Common myeloid progenitor, CD34-positive (primary cell): ENCODE results near the gene ABCB8. TPM values are rescaled to one million over a fixed set of nuclear protein-coding genes. Genes with fewer than 3 reads are reported as not detected.
A peak's percentile ranks its signal among the peaks of the same experiment; 100 is the strongest.

ENCODE experiments used
- CTCF ChIA-PET: fragments of 350-600 bp; sonication (Branson Sonifier 250); formaldehyde crosslinking; loops from one replicate; lab custom pipeline; 2021; ENCODE audit warnings: antibody characterized with exemption; lab: Charles Lee
- POLR2A ChIA-PET: fragments of 350-600 bp; sonication (Branson Sonifier 250); formaldehyde crosslinking; loops from one replicate; lab custom pipeline; 2021; ENCODE audit warnings: antibody characterized with exemption; lab: Charles Lee
- DNase-seq, 3 donors: peaks; one replicate each; pipeline versions ENCODE4 v3.0.0 to v3.0.0-alpha.2; 2013
- H3K27ac ChIP-seq, 2 experiments: 1 replicate in 1 of 2; 2 replicates in 1 of 2; pipeline ENCODE4 v1.7.0; 2013; ENCODE audit warnings: inconsistent platforms in 2 of 2, low read length in 2 of 2, mild to moderate bottlenecking in 2 of 2, low read depth in 1 of 2, moderate library complexity in 1 of 2; ENCODE audit not compliant: severe bottlenecking in 2 of 2, insufficient read depth in 1 of 2, poor library complexity in 1 of 2
- H3K27me3 ChIP-seq, 5 experiments: replicated peaks in 2 of 5; 1 replicate in 3 of 5; 2 replicates in 2 of 5; pipeline versions ENCODE4 v1.6.1 to v1.7.0; 2013; ENCODE audit warnings: low read length in 4 of 5, mild to moderate bottlenecking in 2 of 5, moderate library complexity in 2 of 5, inconsistent platforms in 1 of 5; ENCODE audit not compliant: insufficient read depth in 5 of 5, control insufficient read depth in 4 of 5
- H3K36me3 ChIP-seq, 4 experiments: 1 replicate in 2 of 4; 2 replicates in 2 of 4; pipeline versions ENCODE4 v1.6.1 to v1.7.0; 2013; ENCODE audit warnings: low read length in 3 of 4, control low read depth in 1 of 4, mild to moderate bottlenecking in 1 of 4; ENCODE audit not compliant: control insufficient read depth in 4 of 4, insufficient read depth in 4 of 4
- H3K4me1 ChIP-seq, 4 experiments: 1 replicate in 3 of 4; 2 replicates in 1 of 4; pipeline versions ENCODE4 v1.6.1 to v1.7.1; 2013; ENCODE audit warnings: low read length in 3 of 4, mild to moderate bottlenecking in 3 of 4, control low read depth in 1 of 4, inconsistent platforms in 1 of 4, moderate library complexity in 1 of 4; ENCODE audit not compliant: control insufficient read depth in 4 of 4, insufficient read depth in 4 of 4; ENCODE audit errors: control extremely low read depth in 1 of 4
- H3K4me3 ChIP-seq, 7 experiments: 1 replicate in 4 of 7; 2 replicates in 3 of 7; pipeline versions ENCODE4 v1.5.1 to v1.7.0; 2013; ENCODE audit warnings: mild to moderate bottlenecking in 7 of 7, low read length in 6 of 7, moderate library complexity in 6 of 7, inconsistent platforms in 2 of 7, low read depth in 2 of 7, control low read depth in 1 of 7; ENCODE audit not compliant: insufficient read depth in 4 of 7, control insufficient read depth in 1 of 7; ENCODE audit errors: extremely low read depth in 1 of 7
- H3K9me3 ChIP-seq, 5 experiments: 1 replicate in 4 of 5; 2 replicates in 1 of 5; pipeline versions ENCODE4 v1.6.1 to v1.7.1; 2013; ENCODE audit warnings: low read length in 4 of 5, mild to moderate bottlenecking in 2 of 5, inconsistent platforms in 1 of 5, low read depth in 1 of 5, moderate library complexity in 1 of 5; ENCODE audit not compliant: control insufficient read depth in 4 of 5, insufficient read depth in 2 of 5; ENCODE audit errors: control extremely low read depth in 1 of 5
- WGBS: methylation state at CpG from one replicate; pipeline ENCODE4 v1.1.5; 2013; ENCODE audit not compliant: insufficient coverage; 5-methylcytosine and 5-hydroxymethylcytosine counted together
- polyA plus RNA-seq: library from polyadenylated mRNA; unstranded; fragments of 120-200 nt; gene quantifications from one replicate; pipeline ENCODE4 v1.2.1, GENCODE V29; 2013

ABCB8 gene
- 12.8 TPM for polyA plus RNA-seq

DNA sequence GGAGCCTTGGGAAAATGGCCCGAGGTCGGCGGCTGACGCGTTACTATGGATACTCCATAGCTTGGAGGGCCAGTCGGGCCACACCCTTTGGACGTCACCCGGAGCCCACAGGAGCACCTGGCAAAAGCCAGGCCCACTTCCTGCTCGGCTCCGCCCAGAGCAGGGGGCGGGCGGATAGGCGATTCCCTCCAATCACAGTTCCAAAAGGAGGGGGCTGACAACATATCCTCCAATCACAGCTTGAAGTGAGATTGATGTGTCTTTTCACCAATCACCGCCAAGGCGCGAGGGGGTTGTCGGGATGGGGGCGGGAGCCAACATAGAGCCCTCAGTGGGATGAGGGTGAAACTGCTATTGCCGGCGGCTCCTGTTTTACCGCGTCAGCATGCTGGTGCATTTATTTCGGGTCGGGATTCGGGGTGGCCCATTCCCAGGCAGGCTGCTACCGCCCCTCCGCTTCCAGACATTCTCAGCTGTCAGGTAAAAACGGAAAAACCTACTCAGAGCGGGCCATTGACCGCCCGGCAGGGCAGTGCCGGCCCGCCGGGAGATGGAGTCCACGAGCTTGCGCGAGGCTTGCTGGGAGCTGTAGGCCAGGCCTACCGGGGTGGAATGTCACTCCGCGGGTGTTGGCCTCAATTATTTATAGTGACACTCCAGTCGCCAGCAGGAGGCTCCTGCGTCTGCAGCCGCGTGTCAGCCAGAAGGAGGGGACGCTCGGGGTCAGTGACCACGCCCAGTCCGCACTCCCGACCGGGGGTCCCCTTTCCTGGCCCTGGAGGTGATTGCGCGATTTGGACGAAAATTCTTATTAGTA is at the start of gene ABCB8:
Gene ABCB8 (plus strand): TSS at position 320 of the 817 bp plus-strand sequence. CDS start 66 bp downstream, at position 386.
- peak within 1 kb of the TSS; percentile 72 to 90 (median 84) for H3K4me3 ChIP-seq
- ChIA-PET POLR2A (interaction anchor here (0.6 to 1.5 kb wide), 7 partner anchors 11 to 118 kb away, joined by 3 to 7 read pairs (median 3); partner anchors contain the start of genes FASTK and TMUB1), CTCF (interaction anchor here (0.7 to 5.9 kb wide), 11 partner anchors 9 to 82 kb away, joined by 3 to 39 read pairs (median 6); partner anchors contain the start of gene SLC4A2)
- H3K27ac ChIP-seq = peak within 1 kb of the TSS; percentile 75 to 89
- peaks cover 7 to 18% (median 14%) of the 10 kb centered on the region in 4 experiments for H3K4me1 ChIP-seq
- peaks cover 0 to 7% (median under 1%) of the 10 kb centered on the region in 4 experiments for H3K36me3 ChIP-seq
- H3K27me3 ChIP-seq = peaks cover 0 to 3% (median 0%) of the 10 kb centered on the region in 5 experiments
- H3K9me3 ChIP-seq = no peaks in the 10 kb centered on the region
- WGBS = under 1% methylated on average over 45 of the region's 53 CpGs
- peak; percentile 99 for DNase-seq

DNA sequence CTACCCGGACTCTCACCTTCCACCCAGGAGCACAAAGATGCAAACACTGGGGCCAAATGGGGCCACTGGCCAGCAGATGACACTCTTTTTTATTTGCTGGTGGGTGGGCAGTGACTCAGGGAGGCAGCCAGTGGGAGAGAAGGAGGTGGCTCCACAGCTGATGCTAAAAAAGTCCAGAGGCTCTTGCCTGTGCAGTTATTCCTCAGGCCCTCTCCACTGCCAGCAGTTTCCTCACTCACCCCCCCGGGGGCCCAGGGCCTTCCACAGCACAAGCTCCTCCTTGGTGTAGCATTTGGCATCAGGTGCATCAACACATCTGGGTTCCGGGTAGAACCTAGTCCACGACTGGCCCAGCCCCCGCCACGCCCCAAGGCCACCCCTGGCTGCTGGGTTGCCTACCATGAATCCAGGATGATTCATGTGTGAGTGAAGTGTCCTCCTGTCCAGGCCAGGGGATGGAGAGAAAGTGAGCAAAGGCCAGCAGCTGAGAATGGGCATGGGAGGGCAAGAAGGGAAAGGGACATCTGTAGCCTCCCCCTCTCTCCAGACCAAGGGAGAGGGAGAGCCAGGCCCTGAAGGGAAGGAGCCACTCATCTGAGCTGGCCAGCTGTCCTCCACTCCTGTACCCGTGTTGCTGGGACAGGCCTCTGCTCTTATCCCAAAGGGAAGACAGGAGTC is 48.4 kb upstream of the ABCB8 start:
- DNase-seq = peak in 1 of 3 donors; percentile 17
- H3K9me3 ChIP-seq = no peaks in the 10 kb centered on the region
- 52% methylated on average over 7 of the region's 7 CpGs for WGBS
- ChIA-PET CTCF (interaction anchor here (0.8 to 9.6 kb wide), 8 partner anchors 9 to 132 kb away, joined by 3 to 215 read pairs (median 5); partner anchors contain the start of gene NOS3), POLR2A (interaction anchor here (0.9 kb wide), 1 partner anchor 30 kb away, joined by 4 read pairs; no protein-coding TSS in a partner anchor)
- no peaks in the 10 kb centered on the region for H3K36me3 ChIP-seq
- no peak overlapping the region for H3K4me3 ChIP-seq
- no peak overlapping the region for H3K27ac ChIP-seq
- H3K4me1 ChIP-seq = peaks cover 0 to 26% (median 19%) of the 10 kb centered on the region in 4 experiments
- H3K27me3 ChIP-seq = peaks cover 0 to 85% (median 37%) of the 10 kb centered on the region in 5 experiments

DNA sequence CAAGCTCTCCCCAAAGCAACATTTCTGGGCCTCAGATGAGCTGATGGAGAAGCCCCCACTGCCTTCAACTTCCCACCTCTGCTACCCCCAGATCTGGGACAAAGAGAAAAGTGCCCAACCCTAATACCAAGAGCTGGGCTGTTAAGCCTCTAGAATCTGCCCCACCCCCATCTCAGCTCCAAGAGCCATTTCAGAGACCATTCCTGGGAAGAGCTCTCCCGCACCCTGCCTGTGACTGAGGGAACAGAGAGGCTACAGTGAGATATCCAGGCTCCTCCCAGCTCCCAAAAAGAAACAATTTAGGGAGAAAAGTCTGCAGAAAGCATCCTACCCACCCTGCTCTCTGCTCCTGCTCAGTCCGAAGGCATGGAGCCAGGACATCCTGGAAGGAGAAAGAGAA is 47.6 kb upstream of the ABCB8 start:
- POLR2A ChIA-PET = interaction anchor here (0.9 kb wide), 1 partner anchor 29 kb away, joined by 4 read pairs; no protein-coding TSS in a partner anchor
- peaks cover 0 to 78% (median 37%) of the 10 kb centered on the region in 5 experiments for H3K27me3 ChIP-seq

DNA sequence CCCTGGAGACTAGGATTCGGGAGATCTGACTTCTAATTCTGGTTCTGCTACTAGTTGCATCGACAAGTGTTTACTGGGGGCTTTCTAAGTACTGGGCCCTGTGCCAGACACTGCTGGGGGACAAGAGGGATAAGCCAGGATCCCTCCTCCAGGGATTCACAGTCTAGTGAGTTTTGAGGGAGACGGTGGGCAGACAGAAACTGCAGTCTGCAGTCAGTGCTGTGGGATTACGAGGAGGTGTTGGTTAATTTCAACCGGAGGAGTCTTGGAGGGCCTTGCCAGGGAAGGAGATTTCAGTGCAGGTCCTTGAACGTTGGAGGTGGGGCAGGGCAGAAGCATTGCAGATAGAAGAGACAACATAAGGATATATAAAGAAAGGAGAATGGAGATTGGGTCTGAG is 46.6 kb upstream of the ABCB8 start:
- Histone ChIP-seq H3K27ac (no peak overlapping the region), H3K4me3 (no peak overlapping the region), H3K36me3 (no peaks in the 10 kb centered on the region), H3K27me3 (peaks cover 0 to 69% (median 36%) of the 10 kb centered on the region in 5 experiments), H3K9me3 (no peaks in the 10 kb centered on the region), H3K4me1 (peaks cover 0 to 22% (median 14%) of the 10 kb centered on the region in 4 experiments)
- DNase-seq = no peak
- POLR2A ChIA-PET = no interaction called here
- 84% methylated on average over 5 of the region's 6 CpGs for WGBS
- CTCF ChIA-PET = interaction anchor here (1.2 to 9.6 kb wide), 3 partner anchors 13 to 41 kb away, joined by 4 to 215 read pairs (median 4); no protein-coding TSS in a partner anchor

More for the DNA sequence above, 47.6 kb upstream of the ABCB8 start:
- DNase-seq = no peak
- no peak overlapping the region for H3K27ac ChIP-seq
- 67% methylated on average over 1 of the region's 2 CpGs for WGBS
- H3K4me3 ChIP-seq = no peak overlapping the region
- no peaks in the 10 kb centered on the region for H3K9me3 ChIP-seq
- peaks cover 0 to 20% (median 14%) of the 10 kb centered on the region in 4 experiments for H3K4me1 ChIP-seq
- CTCF ChIA-PET = interaction anchor here (0.8 to 9.6 kb wide), 5 partner anchors 8 to 131 kb away, joined by 4 to 215 read pairs (median 5); partner anchors contain the start of gene NOS3
- H3K36me3 ChIP-seq = no peaks in the 10 kb centered on the region

DNA sequence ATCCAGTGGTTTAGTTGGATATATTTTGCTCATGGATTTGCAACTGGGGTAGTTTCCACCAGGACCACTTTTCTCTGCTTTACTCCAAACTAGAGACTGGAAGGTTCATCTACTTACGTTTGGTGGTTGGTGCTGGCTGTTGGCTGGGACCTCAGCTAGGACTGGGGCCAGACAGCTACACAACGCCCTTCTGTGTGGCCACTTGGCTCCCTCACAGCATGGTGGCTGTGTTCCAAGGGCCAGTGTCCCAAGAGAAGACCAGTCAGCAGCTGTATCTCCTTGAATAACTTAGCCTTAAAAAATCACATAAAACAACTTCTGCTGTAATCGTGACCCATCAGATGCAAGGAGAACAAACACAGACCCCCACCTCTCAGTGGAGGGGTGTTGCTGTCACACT is 45.9 kb upstream of the ABCB8 start:
- no peak overlapping the region for H3K27ac ChIP-seq
- H3K27me3 ChIP-seq = peaks cover 0 to 64% (median 30%) of the 10 kb centered on the region in 5 experiments
- no peak overlapping the region for H3K4me3 ChIP-seq
- POLR2A ChIA-PET = no interaction called here
- H3K36me3 ChIP-seq = no peaks in the 10 kb centered on the region
- H3K4me1 ChIP-seq = peaks cover 0 to 18% (median 12%) of the 10 kb centered on the region in 4 experiments
- CTCF ChIA-PET = interaction anchor here (1.2 to 9.6 kb wide), 4 partner anchors 12 to 41 kb away, joined by 4 to 215 read pairs (median 24); no protein-coding TSS in a partner anchor
- DNase-seq = no peak
- H3K9me3 ChIP-seq = no peaks in the 10 kb centered on the region
- 71% methylated on average over 3 of the region's 3 CpGs for WGBS

DNA sequence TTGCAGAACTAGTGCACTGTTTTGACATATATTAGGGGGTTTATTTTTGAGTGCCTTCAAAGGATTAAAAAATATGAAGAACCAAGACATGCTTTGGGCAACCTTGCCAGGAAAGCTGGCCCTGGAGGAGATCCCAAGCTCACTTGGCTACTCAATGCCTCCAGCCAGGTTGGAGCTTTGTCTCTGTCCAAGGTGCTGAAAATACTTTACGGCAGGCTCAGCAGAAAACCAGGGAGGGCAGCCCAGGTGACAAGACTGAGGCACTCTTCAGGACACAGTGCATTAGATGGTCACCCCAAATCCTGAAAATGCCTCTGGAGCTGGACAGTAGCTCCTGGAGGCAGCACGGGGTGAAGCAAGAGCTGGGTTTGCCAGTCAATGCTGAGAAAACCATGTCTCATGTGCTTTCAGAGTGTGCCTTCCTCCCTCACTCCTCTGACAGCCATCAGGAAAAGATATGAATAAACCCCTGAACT is 44.3 kb upstream of the ABCB8 start:
- peaks cover 0 to 17% (median 12%) of the 10 kb centered on the region in 4 experiments for H3K4me1 ChIP-seq
- no peak overlapping the region for H3K4me3 ChIP-seq
- ChIA-PET POLR2A (interaction anchor here (0.8 kb wide), 1 partner anchor 21 kb away, joined by 4 read pairs; no protein-coding TSS in a partner anchor), CTCF (interaction anchor here (0.8 to 9.6 kb wide), 17 partner anchors 8 to 207 kb away, joined by 3 to 215 read pairs (median 4); partner anchors contain the start of gene ABCB8)
- no peaks in the 10 kb centered on the region for H3K9me3 ChIP-seq
- H3K27me3 ChIP-seq = peaks cover 0 to 56% (median 24%) of the 10 kb centered on the region in 5 experiments
- H3K27ac ChIP-seq = no peak overlapping the region
- peak in 2 of 3 donors; percentile 56 to 62 for DNase-seq
- no peaks in the 10 kb centered on the region for H3K36me3 ChIP-seq
- WGBS = 9% methylated on average over 2 of the region's 2 CpGs
